HG03045 (cell line): ENCODE measurements around the gene RIC3.
A peak's percentile ranks its signal among the peaks of the same experiment; 100 is the strongest.

Experiments used
- ATAC-seq: cut with Tn5 transposase; IDR thresholded peaks from one replicate; pipeline ENCODE4 v1.9.1; 2021; ENCODE audit warnings: mild to moderate bottlenecking, moderate library complexity; ENCODE audit not compliant: unreplicated experiment

RIC3 gene

GRCh38 chr11:8091721-8092120 is 77.1 kb downstream of the RIC3 start:
- no peak for ATAC-seq

- no peak for ATAC-seq
Measured at GRCh38 chr11:8090756-8091155, 78.1 kb downstream of the RIC3 start.

DNA sequence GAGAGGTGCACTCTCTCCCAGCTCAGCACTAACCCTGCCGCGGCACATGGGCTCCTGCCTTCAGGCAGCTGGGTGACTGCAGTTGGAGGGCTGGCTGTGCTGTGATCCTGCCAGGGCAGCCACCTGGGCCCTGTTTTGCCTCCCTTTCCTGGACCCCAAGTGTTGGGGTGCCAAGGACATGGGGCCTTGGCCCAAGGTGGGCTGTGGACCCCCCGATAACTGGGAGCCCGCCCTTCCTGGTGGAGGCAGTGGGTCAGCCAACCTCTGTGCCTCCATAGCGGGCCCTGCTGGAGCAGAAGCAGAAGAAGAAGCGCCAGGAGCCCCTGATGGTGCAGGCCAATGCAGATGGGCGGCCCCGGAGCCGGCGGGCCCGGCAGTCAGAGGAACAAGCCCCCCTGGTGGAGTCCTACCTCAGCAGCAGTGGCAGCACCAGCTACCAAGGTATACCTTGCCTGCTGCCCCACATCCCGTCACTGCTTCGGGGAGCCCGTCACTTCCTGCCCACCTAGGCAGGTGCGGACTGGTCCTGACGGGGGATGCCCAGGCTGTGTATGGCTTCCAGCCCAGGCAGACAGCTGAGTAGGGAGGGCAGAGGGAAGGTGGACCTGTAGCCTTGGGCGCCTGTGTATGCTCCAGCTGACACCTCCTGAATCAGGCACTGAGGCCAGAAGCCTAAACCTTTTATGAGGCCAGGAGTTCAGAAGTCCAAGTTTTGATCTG is 78.9 kb downstream of the RIC3 start:
- ATAC-seq = no peak

GRCh38 chr11:8087756-8088155 is 81.1 kb downstream of the RIC3 start:
- no peak for ATAC-seq

GRCh38 chr11:8087185-8087584 is 81.6 kb downstream of the RIC3 start:
- ATAC-seq = peak; percentile 48

GRCh38 chr11:8086571-8086970 is 82.3 kb downstream of the RIC3 start:
- no peak for ATAC-seq

DNA sequence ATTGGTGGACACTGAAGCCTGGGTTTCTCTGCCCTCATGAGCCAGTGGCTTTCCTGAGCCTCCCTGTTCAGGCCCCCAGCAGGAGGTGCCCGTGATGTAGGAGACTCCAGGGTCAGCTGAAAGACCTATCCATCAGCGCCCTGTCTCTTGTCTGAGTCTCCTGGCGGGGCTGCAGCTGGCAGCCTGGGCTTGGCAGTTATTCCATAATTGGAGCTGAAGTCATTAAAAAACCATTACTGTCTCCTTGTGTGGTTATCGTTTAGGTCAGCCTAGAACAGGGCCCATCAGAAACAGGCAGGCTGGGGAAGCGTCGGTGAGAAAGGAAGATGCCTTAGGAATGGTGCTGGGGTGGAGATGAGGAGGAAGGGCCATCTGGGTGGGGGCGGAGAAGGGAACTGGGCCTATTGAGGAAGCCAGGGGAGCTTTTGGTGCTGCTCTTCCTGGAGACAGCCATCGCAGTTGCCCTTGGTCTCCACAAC is 82.8 kb downstream of the RIC3 start:
- ATAC-seq = no peak

- ATAC-seq = no peak
Measured at GRCh38 chr11:8085011-8085645, 83.7 kb downstream of the RIC3 start.

DNA sequence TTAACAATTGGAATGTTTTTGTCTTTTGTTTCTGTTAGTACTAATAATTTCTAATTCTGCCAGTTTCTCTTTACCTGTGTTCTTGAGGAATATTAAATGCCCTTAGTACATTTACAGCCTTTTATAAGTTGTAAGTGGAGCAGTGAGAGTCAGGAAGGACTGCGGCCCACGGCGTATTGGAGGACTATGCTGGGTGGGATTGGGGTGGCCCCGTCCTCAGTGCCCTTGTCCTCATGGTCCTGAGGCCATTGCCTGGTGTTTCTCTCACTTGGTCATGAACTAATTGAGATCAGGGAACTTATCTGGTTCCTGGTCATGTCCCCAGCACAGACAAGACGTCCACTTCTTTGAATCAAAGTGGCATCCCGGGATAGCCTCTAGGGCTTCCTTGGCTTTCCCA is 84.5 kb downstream of the RIC3 start:
- ATAC-seq = no peak

DNA sequence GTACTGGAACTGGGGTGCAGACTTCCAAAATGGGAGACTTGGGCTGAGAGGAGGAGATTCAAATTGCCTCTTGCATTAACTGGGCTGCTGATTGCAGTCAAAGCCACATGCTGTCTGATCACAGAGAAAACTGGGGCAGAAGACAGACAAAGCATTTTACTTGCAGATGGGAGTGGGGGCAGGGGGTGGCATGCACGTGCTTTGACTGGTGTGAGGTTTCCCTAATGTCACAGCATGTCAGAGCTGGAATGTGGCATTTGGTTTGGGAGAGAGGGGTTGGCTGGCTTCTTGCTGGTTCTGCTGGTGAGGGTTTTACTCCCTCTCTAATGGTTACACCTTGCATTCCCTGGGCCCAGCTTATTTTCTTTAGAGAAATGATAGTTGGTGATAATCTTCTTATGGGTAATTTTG is 84.9 kb downstream of the RIC3 start:
- ATAC-seq = no peak

DNA sequence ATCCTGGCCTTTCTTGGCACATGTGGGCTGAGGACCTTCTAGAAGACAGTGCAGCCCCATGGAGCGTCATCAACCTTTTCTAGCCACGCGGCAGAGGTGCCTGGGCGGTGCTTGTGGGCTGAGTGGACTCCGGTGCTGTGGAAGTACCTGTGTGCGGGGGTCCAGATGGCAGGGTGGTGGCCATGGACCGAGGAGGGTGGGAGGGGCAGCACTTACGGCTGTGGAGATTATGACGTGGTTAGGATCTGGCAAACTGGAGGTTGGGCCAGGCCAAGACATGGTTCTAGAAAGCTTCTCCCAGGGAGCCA is 85.8 kb downstream of the RIC3 start:
- ATAC-seq = no peak

- no peak for ATAC-seq
Measured at GRCh38 chr11:8082391-8083087, 86.3 kb downstream of the RIC3 start.

- ATAC-seq = no peak
Measured at GRCh38 chr11:8081591-8082250, 87.1 kb downstream of the RIC3 start.

GRCh38 chr11:8080674-8081590 is 87.9 kb downstream of the RIC3 start, which contains the start of gene TUB:
TUB (plus strand) TSS chr11:8081211; CDS start chr11:8081511, 300 bp downstream.
- ATAC-seq = no peak

DNA sequence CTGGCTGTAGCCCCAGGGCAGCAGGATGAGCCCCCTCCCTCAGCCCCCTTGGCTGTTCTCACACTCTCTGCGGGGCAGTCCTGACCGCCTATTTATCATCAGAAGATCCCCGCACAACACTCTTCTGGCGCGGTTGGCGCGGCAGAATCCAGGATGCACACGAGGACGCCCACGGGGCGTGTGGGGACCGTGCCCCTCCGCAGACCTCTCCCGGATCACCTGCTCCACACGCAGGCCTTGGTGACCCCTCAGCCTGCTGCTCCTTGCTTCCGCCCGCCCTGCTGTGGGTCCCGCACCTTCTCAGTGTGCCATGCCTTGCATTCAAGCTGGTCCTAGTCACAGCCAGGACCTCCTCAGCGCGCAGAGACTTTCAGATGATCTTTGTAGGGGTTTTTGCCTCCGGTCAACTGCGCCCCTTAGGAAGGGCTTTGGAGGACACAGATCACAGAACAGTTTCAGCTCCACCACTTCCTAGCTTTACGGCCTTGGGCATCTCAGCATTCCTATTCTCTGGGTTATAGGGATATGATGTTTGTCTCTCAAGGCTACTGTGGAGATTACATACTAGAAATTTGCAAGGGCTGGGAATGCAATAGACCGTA is 88.7 kb downstream of the RIC3 start:
- ATAC-seq = no peak

- ATAC-seq = no peak
Measured at GRCh38 chr11:8079111-8079675, 89.6 kb downstream of the RIC3 start.

DNA sequence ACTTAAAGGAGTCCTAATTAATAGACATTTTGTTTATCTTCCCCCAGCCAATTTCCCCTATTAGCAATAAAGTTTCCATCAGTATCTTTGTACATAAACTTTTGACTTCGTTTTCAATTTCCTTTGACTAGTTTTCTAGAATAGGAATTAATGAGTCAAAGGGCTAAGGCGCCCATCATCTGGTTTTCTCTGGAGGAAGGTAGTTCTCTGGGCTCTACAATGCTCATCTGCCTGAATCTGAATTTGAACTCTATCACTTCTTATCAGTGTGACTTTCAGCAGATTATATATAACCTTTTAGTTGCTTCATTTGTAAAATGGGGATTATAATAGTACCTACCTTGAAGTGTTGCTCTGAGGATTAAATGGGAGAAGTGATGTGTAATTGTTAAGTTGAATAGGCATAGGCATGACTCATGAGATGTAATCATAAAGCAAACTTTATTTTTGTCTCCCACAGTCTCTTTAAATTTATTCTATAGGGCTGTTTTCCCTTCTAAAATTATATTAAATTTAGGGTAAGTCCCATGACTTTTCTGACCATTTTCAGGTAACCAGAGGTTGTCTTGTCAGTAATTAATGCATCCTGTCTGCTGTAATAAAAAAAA is 93.6 kb downstream of the RIC3 start:
- no peak for ATAC-seq

GRCh38 chr11:8071616-8072581 is 96.9 kb downstream of the RIC3 start:
- no peak for ATAC-seq
